ENCODE data around the gene BORCS6. TPM values are rescaled to one million over a fixed set of nuclear protein-coding genes. Genes with fewer than 3 reads are reported as not detected.

BORCS6 gene
- total and polyA plus RNA-seq, 9 of the 15 experiments (the other 6 are each of a cell fraction or from before 2014, with no cell fraction given) = 0.01 to 7.4 (median 2.3) TPM

- TF ChIP-seq RERE (CRISPR knock-in tag; IDR thresholded peaks at IDR 0.05; ENCODE audit: borderline replicate concordance) = no peak
- TF ChIP-seq JUNB (CRISPR knock-in tag; conservative IDR thresholded peaks at IDR 0.05) = no peak
- peak in 1 of 2 experiments; percentile 7 for TF ChIP-seq AFF1 (IDR thresholded peaks at IDR 0.05; ENCODE audit: low read depth in 1 of 2, partially characterized antibody in 2 of 2)
- peak; percentile 36; the same call in 1 of the 2 replicates for TF ChIP-seq NKRF (IDR thresholded peaks at IDR 0.05; ENCODE audit: borderline replicate concordance)
- no peak for TF ChIP-seq ZNF3 (CRISPR knock-in tag; IDR thresholded peaks at IDR 0.05)
- TF ChIP-seq MAFK (IDR thresholded peaks at IDR 0.05; ENCODE audit: low read length) = peak; percentile 4; the same call in 1 of the 2 replicates
- peak; percentile 22; the same call in 1 of the 2 replicates for TF ChIP-seq GATA2 (CRISPR knock-in tag; IDR thresholded peaks at IDR 0.05)
- TF ChIP-seq, protein P1, sequence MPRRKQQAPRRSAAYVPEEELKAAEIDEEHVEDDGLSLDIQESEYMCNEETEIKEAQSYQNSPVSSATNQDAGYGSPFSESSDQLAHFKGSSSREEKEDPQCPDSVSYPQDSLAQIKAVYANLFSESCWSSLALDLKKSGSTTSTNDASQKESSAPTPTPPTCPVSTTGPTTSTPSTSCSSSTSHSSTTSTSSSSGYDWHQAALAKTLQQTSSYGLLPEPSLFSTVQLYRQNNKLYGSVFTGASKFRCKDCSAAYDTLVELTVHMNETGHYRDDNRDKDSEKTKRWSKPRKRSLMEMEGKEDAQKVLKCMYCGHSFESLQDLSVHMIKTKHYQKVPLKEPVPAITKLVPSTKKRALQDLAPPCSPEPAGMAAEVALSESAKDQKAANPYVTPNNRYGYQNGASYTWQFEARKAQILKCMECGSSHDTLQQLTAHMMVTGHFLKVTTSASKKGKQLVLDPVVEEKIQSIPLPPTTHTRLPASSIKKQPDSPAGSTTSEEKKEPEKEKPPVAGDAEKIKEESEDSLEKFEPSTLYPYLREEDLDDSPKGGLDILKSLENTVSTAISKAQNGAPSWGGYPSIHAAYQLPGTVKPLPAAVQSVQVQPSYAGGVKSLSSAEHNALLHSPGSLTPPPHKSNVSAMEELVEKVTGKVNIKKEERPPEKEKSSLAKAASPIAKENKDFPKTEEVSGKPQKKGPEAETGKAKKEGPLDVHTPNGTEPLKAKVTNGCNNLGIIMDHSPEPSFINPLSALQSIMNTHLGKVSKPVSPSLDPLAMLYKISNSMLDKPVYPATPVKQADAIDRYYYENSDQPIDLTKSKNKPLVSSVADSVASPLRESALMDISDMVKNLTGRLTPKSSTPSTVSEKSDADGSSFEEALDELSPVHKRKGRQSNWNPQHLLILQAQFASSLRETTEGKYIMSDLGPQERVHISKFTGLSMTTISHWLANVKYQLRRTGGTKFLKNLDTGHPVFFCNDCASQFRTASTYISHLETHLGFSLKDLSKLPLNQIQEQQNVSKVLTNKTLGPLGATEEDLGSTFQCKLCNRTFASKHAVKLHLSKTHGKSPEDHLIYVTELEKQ (CRISPR knock-in tag; IDR thresholded peaks at IDR 0.05) = peak; percentile 97
These were observed 32.3 kb upstream of the BORCS6 start (continued) for GRCh38 chr17:8222380-8222629.
